SW480 (cell line): ENCODE results near the gene ANKRD30BL.
"Not testable (repeated sequence)": the region's sequence is repeated elsewhere in the genome, so short reads cannot be mapped to it uniquely, and the experiment has no call there.

ENCODE experiments used
- DNase-seq: peaks from one replicate; pipeline ENCODE4 v3.0.0-alpha.2; 2016; ENCODE audit warnings: low spot score

ANKRD30BL gene

GRCh38 chr2:132161161-132162124, at the start of gene ANKRD30BL:
ANKRD30BL (minus strand) TSS chr2:132161952; CDS start chr2:132161705, 247 bp downstream.
- not testable (repeated sequence) for DNase-seq

- not testable (repeated sequence) for DNase-seq
Measured at GRCh38 chr2:132202866-132203265, 41.1 kb upstream of the ANKRD30BL start.

- DNase-seq = not testable (repeated sequence)
Measured at GRCh38 chr2:132192854-132193253, 31.1 kb upstream of the ANKRD30BL start.

GRCh38 chr2:132167100-132167499, 5.3 kb upstream of the ANKRD30BL start:
- not testable (repeated sequence) for DNase-seq

GRCh38 chr2:132162125-132162660, 441 bp upstream of the ANKRD30BL start:
- DNase-seq = not testable (repeated sequence)

GRCh38 chr2:132146774-132147173, 15.0 kb downstream of the ANKRD30BL start:
- peak; percentile 13 for DNase-seq
